KMS-11 (cell line): ENCODE measurements around the gene TENM4.
"Not testable (repeated sequence)": the region's sequence is repeated elsewhere in the genome, so short reads cannot be mapped to it uniquely, and the experiment has no call there.

Experiments
- H2AFZ ChIP-seq: fragments of 200-600 bp; sonication (generic); 2 replicates; pipeline ENCODE4 v1.6.1; 2016; ENCODE audit warnings: antibody characterized with exemption, mixed run types, low read depth
- H3K27ac ChIP-seq: fragments of 200-600 bp; sonication (generic); 2 replicates; pipeline ENCODE4 v1.6.1; 2016; ENCODE audit warnings: mild to moderate bottlenecking, mixed run types
- H3K27me3 ChIP-seq: fragments of 200-600 bp; sonication (generic); 2 replicates; pipeline ENCODE4 v1.6.1; 2017; ENCODE audit warnings: mild to moderate bottlenecking, low read depth, mixed run types, moderate library complexity; ENCODE audit not compliant: insufficient read depth
- H3K36me3 ChIP-seq: fragments of 200-600 bp; sonication (generic); 2 replicates; pipeline ENCODE4 v1.6.1; 2017; ENCODE audit warnings: mild to moderate bottlenecking, mixed run types; ENCODE audit not compliant: insufficient read depth
- H3K4me1 ChIP-seq: fragments of 200-600 bp; sonication (generic); 2 replicates; pipeline ENCODE4 v1.6.1; 2016; ENCODE audit warnings: mild to moderate bottlenecking, low read depth, mixed run types; ENCODE audit not compliant: poor library complexity, severe bottlenecking
- H3K4me2 ChIP-seq: fragments of 200-600 bp; sonication (generic); 2 replicates; pipeline ENCODE4 v1.7.0; 2016; ENCODE audit warnings: mild to moderate bottlenecking, mixed run types
- H3K4me3 ChIP-seq: fragments of 200-600 bp; sonication (generic); IDR thresholded peaks from 2 replicates; pipeline ENCODE4 v1.6.1; 2017; ENCODE audit warnings: low read depth, low read length, mixed read lengths; ENCODE audit not compliant: insufficient read depth
- H3K79me2 ChIP-seq: fragments of 200-600 bp; sonication (generic); 2 replicates; pipeline ENCODE4 v1.6.1; 2016; ENCODE audit warnings: low read depth, mixed run types; ENCODE audit not compliant: insufficient read depth
- H3K9ac ChIP-seq: fragments of 200-600 bp; sonication (generic); 2 replicates; pipeline ENCODE4 v1.6.1; 2016; ENCODE audit warnings: mild to moderate bottlenecking, mixed run types
- H4K20me1 ChIP-seq: fragments of 200-600 bp; sonication (generic); 2 replicates; pipeline ENCODE4 v1.6.1; 2016; ENCODE audit warnings: mild to moderate bottlenecking, mixed run types; ENCODE audit not compliant: insufficient read depth
- CTCF ChIP-seq: fragments of 200-600 bp; sonication (generic); conservative IDR thresholded peaks from 2 replicates; pipeline ENCODE4 v1.6.1; 2017; ENCODE audit warnings: low read depth, mild to moderate bottlenecking, antibody characterized with exemption, low read length, moderate library complexity, mixed read lengths

TENM4 gene

GRCh38 chr11:78828676-78829075 is 612.2 kb downstream of the TENM4 start:
- H3K4me1 ChIP-seq, result no peaks in the 10 kb centered on the region
- H3K9ac ChIP-seq, result no peak overlapping the region
- H2AFZ ChIP-seq, result no peak overlapping the region
- no peak overlapping the region for H3K4me2 ChIP-seq
- H4K20me1 ChIP-seq, result no peaks in the 10 kb centered on the region
- no peaks in the 10 kb centered on the region for H3K27me3 ChIP-seq
- no peaks in the 10 kb centered on the region for H3K36me3 ChIP-seq
- TF ChIP-seq CTCF, result no peak
- H3K4me3 ChIP-seq, result no peak overlapping the region
- H3K79me2 ChIP-seq, result no peaks in the 10 kb centered on the region
- H3K27ac ChIP-seq, result no peak overlapping the region

GRCh38 chr11:78827291-78827690 is 613.5 kb downstream of the TENM4 start:
- not testable (repeated sequence) for H3K4me3 ChIP-seq, H2AFZ ChIP-seq, H3K27ac ChIP-seq, H3K27me3 ChIP-seq, H3K36me3 ChIP-seq, H4K20me1 ChIP-seq, H3K4me2 ChIP-seq, H3K4me1 ChIP-seq, H3K9ac ChIP-seq, H3K79me2 ChIP-seq

- Histone ChIP-seq H3K4me3 (no peak overlapping the region), H3K27me3 (no peaks in the 10 kb centered on the region), H2AFZ (no peak overlapping the region), H3K4me1 (no peaks in the 10 kb centered on the region), H3K79me2 (no peaks in the 10 kb centered on the region), H3K9ac (no peak overlapping the region), H3K4me2 (no peak overlapping the region), H3K36me3 (no peaks in the 10 kb centered on the region), H3K27ac (no peak overlapping the region), H4K20me1 (no peaks in the 10 kb centered on the region)
- no peak for TF ChIP-seq CTCF
These were observed 615.2 kb downstream of the TENM4 start for GRCh38 chr11:78825591-78826020.

- H3K4me1 ChIP-seq, result no peaks in the 10 kb centered on the region
- no peaks in the 10 kb centered on the region for H3K79me2 ChIP-seq
- no peak overlapping the region for H3K9ac ChIP-seq
- H3K27ac ChIP-seq, result no peak overlapping the region
- no peak overlapping the region for H2AFZ ChIP-seq
- H4K20me1 ChIP-seq, result no peaks in the 10 kb centered on the region
- TF ChIP-seq CTCF, result no peak
- no peaks in the 10 kb centered on the region for H3K36me3 ChIP-seq
- no peaks in the 10 kb centered on the region for H3K27me3 ChIP-seq
- no peak overlapping the region for H3K4me3 ChIP-seq
- H3K4me2 ChIP-seq, result no peak overlapping the region
These were observed 617.2 kb downstream of the TENM4 start for GRCh38 chr11:78823588-78823987.

- Histone ChIP-seq H3K4me3 (no peak overlapping the region), H3K27ac (no peak overlapping the region), H3K79me2 (no peaks in the 10 kb centered on the region), H2AFZ (no peak overlapping the region), H4K20me1 (no peaks in the 10 kb centered on the region), H3K4me1 (no peaks in the 10 kb centered on the region), H3K4me2 (no peak overlapping the region), H3K27me3 (no peaks in the 10 kb centered on the region), H3K9ac (no peak overlapping the region), H3K36me3 (no peaks in the 10 kb centered on the region)
- TF ChIP-seq CTCF, result no peak
These were observed 617.9 kb downstream of the TENM4 start for GRCh38 chr11:78822931-78823423.
